Endometrium (tissue), 2 donors: ENCODE data around the gene PREX1.
"Not testable (repeated sequence)": the region's sequence is repeated elsewhere in the genome, so short reads cannot be mapped to it uniquely, and the experiment has no call there.

Experiments used
- FAIRE-seq: peaks from 2 replicates; lab custom pipeline; 2012; peaks lifted over from hg19 to GRCh38; lab: Jason Lieb, UNC
- donor health status: control.
- donor health status: control.

The PREX1 gene

GRCh38 chr20:48826480-48826879 is 1.3 kb downstream of the PREX1 start:
- not testable (repeated sequence) for FAIRE-seq

DNA sequence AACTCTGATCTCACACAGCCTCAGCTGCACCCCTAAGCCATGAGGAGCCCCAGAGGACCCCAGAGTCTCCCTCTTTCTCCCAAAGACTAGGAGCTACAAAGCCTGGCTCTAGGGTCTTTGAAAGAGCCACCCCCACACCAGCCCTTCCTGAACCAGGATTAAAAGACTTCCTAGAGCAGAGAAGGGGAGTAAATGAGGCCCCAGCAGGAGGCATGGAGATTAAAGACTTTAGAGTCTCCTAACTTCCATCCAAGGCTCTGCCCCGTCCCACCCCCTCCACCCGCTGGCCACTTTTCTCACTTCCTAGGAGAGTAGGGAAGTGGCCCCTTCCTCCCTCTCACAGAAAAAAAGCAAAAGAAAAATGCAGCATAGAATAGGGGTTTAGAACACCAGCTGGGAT is 1.7 kb downstream of the PREX1 start:
- FAIRE-seq, result no peak

DNA sequence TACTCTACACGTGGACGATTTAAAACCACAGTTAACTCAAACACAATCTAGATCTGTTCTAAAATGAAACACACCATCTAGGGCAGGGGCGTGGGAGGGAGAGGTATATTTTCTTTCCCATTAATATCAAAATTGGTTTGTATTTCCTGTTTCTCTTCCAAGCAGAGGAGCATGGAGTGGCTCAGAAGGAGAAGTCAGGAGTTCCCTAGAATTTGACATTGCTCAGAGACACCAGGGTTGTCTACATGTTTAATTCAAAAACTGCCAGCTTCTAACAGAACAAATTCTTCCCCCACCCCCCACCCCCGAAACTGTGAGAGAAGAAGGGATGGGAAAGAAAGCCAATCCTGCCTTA is 2.3 kb downstream of the PREX1 start:
- no peak for FAIRE-seq

- FAIRE-seq, result no peak
Observed at GRCh38 chr20:48824830-48825565, 2.8 kb downstream of the PREX1 start.

DNA sequence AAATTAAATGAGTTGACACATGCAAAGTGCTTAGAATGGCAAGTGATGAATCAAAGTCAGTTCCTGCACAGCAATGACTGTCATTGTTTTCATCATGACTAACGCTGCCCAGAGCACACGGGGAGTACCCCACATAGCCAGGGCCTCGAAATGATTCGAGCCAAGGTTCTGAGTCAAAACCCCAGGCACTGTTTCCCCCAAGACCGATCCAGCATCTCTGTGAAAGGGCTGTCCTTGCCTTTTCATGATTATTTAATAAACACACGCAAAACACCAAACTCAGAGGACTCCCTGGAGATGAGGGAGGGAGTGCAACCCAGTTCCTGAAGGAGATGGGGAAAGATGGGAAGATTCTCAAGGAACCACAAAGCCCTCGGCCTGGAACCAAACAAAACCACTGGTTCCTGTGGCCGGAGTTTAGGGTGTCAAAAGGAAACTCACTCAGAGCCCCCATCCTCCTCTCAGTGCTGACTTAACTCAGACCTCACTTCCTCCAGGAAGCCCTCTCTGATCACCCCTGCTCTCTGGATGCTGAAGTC is 3.8 kb downstream of the PREX1 start:
- FAIRE-seq, result no peak

GRCh38 chr20:48823476-48823875 is 4.3 kb downstream of the PREX1 start:
- FAIRE-seq, result no peak

DNA sequence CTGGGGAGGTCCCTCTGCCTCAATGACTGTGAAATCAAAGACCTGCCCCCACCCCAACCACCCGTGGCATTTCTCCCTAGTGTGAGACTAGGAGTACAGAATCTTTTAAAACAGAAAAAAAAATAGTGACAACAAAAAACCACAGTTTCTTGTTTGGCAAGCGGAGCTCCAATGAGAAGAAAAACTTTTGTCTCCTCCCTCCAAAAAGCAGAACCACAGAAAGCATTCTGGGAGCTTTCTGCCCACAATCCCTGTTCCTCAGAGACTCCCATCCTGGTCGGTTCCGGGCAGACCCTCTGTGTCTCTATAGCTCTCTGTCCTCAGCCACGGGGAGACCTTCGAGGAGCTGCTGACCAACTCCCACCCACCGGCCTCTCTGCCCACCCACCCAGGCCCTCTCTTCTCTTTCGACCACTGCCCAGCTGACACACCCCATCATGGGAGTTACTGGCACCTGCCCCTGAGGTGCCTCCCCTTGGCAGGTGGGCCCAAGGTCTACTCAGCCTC is 4.9 kb downstream of the PREX1 start:
- FAIRE-seq, result no peak

GRCh38 chr20:48822178-48822577 is 5.6 kb downstream of the PREX1 start:
- FAIRE-seq, result no peak

DNA sequence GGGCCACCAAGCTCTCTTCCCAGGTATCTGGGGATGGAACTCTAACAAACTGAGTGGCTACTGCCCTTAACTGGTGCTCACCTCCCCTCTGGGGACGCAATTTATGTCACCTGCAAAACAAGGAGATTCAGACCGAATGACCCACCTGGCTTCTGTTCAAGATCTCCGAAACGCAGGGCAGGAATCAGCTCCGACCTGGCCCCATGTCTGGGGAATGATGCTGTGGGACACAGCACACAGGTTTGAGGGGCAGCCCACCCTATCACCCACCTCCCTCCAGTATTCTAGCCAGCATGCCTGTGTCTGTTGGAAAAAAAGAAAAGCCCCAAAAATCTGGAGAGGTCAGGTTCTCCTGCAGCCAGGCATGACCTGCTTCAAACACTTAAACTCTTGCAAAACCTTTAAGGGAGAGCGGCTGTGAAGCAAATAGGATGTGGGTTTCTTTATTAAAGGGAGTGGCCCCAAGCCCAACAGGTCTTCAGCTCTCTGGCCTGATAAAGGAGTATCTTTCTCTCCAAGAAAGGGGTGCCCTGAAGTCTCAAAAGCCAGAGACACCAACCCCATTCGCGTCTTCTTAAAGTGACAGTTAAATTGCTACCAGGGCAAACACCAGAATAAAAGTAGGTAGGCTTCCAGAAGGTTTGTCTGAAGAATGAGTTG is 6.4 kb downstream of the PREX1 start:
- no peak for FAIRE-seq

DNA sequence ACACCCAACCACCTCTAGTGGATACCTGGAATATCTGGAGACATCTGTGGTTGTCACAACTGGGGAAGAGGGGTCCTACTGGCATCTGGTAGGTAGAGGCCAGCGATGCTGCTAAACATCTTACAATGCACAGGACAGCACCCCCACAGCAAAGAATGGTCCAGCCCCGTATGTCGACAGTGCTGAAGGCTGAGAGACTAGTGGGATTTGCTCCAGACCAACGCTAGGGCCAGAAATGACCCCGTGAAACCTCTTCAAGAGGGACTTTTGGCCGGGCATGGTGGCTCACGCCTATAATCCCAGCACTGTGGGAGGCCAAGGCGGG is 7.2 kb downstream of the PREX1 start:
- no peak for FAIRE-seq

GRCh38 chr20:48819821-48820648 is 7.8 kb downstream of the PREX1 start:
- no peak for FAIRE-seq

- no peak for FAIRE-seq
Observed at GRCh38 chr20:48819089-48819488, 8.7 kb downstream of the PREX1 start.

- FAIRE-seq, result no peak
Observed at GRCh38 chr20:48818481-48818987, 9.3 kb downstream of the PREX1 start.

- FAIRE-seq, result no peak
Observed at GRCh38 chr20:48818031-48818370, 9.8 kb downstream of the PREX1 start.

GRCh38 chr20:48817367-48818030 is 10.3 kb downstream of the PREX1 start:
- no peak for FAIRE-seq

DNA sequence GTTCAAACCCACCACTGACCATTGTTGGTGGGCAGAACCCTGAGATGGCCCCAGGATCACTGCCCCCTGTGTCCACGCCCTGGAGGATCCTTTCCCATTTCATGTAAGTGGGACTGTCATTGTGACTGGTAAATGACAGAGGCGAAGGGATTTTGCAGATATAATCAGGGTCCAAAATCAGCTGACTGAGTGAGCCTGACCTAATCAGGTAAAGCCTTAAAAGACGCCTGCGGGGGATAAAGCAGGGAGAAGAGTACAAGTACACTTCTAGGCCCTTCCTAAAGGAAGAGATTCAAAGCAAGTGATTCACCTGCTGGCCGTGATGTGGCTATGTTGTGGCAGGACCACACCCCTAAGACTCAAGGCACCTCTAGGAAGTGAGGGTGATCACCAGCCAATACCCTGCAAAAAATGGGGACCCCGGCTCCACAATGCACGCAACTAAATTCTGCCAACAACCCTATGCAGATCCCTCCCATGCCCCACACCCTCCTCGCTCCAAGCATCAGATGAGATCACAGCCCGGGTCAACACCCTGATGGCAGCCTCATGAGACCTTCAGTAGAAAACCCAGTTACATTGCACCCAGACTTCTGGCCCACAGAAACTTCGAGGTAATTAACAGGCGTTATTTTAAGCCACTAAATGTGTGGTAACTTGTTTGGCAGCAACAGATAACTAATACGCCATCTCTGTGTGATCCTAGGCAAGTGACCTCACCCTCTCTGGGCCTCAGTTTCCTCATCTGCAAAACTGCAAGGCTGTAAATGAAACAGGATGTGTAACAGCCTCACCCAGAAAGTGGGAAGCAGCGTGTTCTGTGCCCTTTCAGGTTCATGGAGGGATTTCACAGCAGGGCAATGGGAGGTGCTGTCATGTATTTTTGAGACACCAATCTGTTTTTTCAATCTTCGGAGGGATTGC is 11.3 kb downstream of the PREX1 start:
- FAIRE-seq, result no peak

DNA sequence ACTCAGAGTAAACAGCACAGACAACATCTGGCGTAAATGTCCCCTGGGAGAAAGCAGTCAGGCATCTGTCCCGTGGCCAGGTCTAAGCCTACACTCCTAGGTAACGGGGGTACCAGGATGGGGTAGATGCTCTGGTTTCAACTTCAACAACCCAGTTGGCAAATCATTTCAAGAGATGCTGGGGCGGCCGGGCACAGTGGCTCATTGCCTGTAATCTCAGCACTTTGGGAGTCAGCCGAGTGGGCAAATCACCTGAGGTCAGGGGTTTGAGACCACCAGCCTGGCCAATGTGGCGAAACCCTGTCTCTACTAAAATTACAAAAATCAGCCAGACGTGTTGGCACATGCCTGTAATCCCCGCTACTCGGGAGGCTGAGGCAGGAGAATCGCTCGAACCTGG is 12.3 kb downstream of the PREX1 start:
- FAIRE-seq, result no peak

DNA sequence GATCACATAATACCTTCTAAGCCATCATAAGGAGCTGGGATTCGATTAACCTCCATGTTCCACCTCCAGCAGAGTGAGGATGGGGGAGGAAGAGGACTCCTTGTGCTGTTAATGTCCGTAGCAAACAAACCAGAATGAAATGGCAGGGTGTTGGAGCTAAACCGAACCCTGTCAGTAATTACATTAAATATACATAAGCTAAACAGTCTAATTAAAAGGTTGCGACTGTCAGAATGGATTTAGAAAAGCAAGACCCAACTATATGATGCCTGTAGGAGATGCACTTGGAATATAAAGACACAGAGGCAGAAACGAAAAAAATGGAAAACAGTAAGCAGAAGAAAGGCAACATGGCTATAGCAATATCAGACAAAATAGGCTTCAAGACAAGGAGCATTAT is 13.2 kb downstream of the PREX1 start:
- no peak for FAIRE-seq

GRCh38 chr20:48813930-48814546 is 13.8 kb downstream of the PREX1 start:
- no peak for FAIRE-seq

- no peak for FAIRE-seq
Observed at GRCh38 chr20:48813446-48813747, 14.4 kb downstream of the PREX1 start.
